ENCODE measurements around the gene SCTR. TPM values are rescaled to one million over a fixed set of nuclear protein-coding genes. Genes with fewer than 3 reads are reported as not detected.

The SCTR gene
- total RNA-seq, 1 donor = not detected

DNA sequence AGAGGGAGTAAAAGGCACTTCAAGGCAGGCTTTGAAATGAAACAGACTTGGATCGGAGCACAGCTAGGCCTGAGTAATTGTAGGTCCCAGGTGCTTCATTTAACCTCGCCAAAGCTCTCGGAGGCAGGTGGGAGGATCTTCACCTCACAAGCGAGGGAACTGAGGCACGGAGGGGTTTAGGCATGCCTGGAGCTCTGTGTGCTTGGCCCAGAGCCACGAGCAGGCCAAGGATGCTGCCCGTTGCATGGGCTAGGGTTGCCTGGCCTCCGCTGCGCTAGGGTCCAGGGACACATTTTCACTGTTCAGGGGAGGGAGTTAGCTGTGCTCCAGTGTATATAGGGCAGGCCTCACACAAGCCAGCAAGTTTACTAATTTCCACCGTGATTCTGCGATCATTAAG lies 81.4 kb downstream of the SCTR start:
- TF ChIP-seq, protein P1, sequence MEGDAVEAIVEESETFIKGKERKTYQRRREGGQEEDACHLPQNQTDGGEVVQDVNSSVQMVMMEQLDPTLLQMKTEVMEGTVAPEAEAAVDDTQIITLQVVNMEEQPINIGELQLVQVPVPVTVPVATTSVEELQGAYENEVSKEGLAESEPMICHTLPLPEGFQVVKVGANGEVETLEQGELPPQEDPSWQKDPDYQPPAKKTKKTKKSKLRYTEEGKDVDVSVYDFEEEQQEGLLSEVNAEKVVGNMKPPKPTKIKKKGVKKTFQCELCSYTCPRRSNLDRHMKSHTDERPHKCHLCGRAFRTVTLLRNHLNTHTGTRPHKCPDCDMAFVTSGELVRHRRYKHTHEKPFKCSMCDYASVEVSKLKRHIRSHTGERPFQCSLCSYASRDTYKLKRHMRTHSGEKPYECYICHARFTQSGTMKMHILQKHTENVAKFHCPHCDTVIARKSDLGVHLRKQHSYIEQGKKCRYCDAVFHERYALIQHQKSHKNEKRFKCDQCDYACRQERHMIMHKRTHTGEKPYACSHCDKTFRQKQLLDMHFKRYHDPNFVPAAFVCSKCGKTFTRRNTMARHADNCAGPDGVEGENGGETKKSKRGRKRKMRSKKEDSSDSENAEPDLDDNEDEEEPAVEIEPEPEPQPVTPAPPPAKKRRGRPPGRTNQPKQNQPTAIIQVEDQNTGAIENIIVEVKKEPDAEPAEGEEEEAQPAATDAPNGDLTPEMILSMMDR (IDR thresholded peaks at IDR 0.05; ENCODE audit: insufficient read depth, low read length) = no peak
- no peak overlapping the region for H3K4me3 ChIP-seq (ENCODE audit: low read depth, low read length)
- no peak for DNase-seq (ENCODE audit: low read depth)

DNA sequence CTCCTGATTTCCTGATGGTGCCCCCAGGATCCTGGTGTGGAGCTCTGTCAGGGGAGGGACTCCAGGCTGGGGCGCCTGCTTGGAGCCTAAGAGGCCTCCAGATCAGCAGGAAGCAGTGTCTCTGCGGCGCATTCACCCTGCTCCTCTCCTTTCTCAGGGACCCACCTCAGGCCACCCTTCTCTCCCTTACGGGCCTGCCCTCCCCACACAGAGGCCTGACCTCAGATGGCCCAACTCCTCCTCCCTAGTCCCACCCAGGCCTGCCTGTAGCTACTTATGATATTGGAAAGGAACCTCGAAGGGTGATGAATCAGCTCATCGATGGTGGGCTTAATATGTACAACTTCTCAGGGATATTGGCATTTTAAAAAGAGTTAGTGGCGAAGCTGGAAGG lies 82.1 kb downstream of the SCTR start:
- no peak for DNase-seq (ENCODE audit: low read depth)
- no peak overlapping the region for H3K4me3 ChIP-seq (ENCODE audit: low read depth, low read length)
- TF ChIP-seq, protein P1 (IDR thresholded peaks at IDR 0.05; ENCODE audit: insufficient read depth, low read length) = no peak

DNA sequence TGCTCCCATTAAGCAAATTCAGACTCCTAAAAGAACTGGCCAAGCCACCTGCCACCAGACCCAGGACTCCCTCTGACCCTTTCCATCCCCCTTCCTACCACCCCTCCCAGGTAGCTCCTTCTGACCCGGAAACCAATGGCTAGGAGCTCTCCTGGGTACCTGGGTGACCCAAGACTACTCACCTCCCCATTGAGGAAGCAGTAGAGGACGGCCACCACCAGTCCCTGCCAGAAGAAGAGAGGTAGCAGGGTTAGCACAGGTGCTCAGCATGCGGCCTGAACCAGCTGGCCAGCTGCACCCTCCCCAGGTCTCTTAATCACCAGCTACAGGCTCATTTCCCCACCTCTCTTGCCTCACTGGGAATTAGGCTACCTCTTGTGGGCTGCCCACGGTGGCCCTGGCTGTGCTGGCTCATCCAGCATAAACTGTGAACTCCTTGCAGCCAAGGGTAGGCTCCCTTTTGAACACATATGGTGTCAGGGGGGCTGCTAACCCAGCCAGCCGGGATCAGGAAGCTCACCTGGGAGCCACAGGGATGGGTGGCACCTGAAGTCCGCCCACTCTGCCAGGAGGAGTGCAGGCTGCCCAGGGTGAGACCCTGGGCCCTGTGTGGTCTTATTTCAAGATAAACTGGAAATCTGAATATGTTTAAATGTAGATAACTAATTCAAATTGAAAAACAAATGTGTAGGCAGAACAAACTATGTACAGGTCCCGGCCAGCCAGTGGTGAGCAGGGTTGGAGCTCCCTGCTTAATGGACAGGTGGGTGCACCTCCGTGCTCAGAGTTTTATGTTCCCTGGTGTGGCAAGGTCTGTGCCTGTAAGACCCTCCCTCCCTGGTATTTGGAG lies 82.7 kb downstream of the SCTR start:
- H3K4me3 ChIP-seq (ENCODE audit: low read depth, low read length) = no peak overlapping the region
- TF ChIP-seq, protein P1 (IDR thresholded peaks at IDR 0.05; ENCODE audit: insufficient read depth, low read length) = no peak
- no peak for DNase-seq (ENCODE audit: low read depth)

DNA sequence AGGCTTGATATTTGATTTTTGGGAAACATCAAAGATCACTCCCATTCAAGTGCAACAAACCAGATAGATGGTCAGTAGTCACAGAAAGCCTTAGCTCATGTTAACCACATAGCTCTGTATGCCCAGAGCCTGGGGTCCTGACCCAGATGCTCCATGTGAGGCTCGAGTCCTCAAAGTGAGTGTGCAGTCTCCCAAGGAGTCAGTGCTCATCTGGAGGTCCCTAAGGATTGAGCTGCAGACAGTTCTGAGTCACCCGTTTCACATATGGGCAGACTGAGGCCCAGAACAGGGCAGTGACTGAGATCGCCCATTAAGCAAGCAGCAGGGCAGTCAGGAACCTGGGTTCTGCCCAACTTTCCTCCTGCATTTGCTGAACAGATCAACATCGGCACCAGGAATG lies 83.4 kb downstream of the SCTR start:
- no peak for DNase-seq (ENCODE audit: low read depth)
- TF ChIP-seq, protein P1 (IDR thresholded peaks at IDR 0.05; ENCODE audit: insufficient read depth, low read length) = no peak
- H3K4me3 ChIP-seq (ENCODE audit: low read depth, low read length) = no peak overlapping the region

DNA sequence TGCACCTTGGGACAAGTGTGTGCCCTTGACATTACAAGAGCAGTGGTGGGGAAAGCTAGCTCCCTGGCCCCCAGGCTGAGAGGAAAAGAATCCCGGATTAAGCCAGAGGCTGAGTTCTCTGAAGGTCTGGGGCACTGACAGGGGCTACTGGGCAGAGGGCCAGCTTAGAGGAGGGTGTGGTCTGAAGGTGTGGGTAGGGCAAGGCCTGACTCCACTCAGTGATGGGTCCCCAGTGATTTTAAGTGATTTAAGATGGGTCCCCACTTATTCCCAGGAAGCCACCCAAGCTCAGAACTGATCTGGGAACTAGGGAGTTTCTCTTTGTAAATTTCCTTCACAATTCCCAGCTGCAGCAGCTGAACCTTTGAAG lies 83.8 kb downstream of the SCTR start:
- no peak for DNase-seq (ENCODE audit: low read depth)
- H3K4me3 ChIP-seq (ENCODE audit: low read depth, low read length) = no peak overlapping the region
- TF ChIP-seq, protein P1 (IDR thresholded peaks at IDR 0.05; ENCODE audit: insufficient read depth, low read length) = no peak

DNA sequence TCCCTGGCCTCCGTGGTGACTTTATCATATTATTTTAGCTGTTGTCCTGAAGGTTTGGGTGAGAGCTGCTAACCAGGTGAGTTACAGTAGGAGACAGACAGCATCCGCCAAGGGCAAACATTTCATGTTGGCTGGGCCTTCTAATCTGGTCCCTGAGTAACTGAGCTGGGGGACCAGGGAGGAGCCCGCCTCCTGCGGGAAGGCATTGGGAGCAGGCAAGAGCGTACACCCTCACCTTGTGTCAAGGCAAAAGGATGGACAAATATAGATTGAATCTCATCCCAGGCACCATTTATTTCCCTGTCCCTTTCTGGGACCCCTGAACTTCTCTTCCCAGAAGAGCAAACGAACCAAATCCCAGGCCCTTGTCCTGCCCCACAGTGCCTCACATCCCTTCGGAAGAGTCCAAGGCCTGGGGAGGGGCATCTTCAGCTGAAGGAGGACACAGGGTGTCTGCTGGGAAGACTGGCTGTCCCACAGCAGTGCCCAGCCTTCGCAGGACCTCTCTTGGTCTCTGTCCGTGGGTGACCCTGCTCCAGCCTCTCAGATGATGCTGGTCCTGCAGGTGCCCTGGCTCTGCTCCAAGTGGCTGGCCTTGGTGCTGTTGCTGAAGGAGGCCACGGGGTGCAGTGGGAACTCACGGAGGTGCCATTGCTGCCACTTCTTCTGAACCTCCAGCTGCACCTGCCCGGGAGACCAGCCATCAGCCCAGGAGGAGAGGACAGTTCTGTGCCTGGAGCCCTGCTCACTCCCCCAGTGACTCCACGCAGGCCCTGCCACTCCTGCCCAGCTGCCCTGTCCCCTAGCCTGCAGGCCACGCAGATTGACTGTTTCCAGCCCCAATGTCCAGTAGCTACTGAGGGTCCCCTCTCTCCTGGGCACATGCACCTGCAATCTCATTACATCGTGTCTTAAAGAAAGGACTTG lies 84.4 kb downstream of the SCTR start:
- TF ChIP-seq, protein P1 (IDR thresholded peaks at IDR 0.05; ENCODE audit: insufficient read depth, low read length) = no peak
- no peak overlapping the region for H3K4me3 ChIP-seq (ENCODE audit: low read depth, low read length)
- DNase-seq (ENCODE audit: low read depth) = no peak

All from fibroblast of the aortic adventitia (primary cell).